ENCODE results near the gene C3orf18. TPM values are rescaled to one million over a fixed set of nuclear protein-coding genes. Genes with fewer than 3 reads are reported as not detected.

The C3orf18 gene
- total and polyA plus RNA-seq, 9 of the 15 experiments (the other 6 are each of a cell fraction or from before 2014, with no cell fraction given), result 0.01 to 2.3 (median 0.94) TPM

- no peak for TF ChIP-seq HOMEZ (CRISPR knock-in tag; IDR thresholded peaks at IDR 0.05)
- TF ChIP-seq, protein P1, sequence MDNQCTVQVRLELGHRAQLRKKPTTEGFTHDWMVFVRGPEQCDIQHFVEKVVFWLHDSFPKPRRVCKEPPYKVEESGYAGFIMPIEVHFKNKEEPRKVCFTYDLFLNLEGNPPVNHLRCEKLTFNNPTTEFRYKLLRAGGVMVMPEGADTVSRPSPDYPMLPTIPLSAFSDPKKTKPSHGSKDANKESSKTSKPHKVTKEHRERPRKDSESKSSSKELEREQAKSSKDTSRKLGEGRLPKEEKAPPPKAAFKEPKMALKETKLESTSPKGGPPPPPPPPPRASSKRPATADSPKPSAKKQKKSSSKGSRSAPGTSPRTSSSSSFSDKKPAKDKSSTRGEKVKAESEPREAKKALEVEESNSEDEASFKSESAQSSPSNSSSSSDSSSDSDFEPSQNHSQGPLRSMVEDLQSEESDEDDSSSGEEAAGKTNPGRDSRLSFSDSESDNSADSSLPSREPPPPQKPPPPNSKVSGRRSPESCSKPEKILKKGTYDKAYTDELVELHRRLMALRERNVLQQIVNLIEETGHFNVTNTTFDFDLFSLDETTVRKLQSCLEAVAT (IDR thresholded peaks at IDR 0.05), result peak; percentile 43 to 67; a peak in 2 of 4 replicates
- no peak for TF ChIP-seq ZBTB7A (IDR thresholded peaks at IDR 0.05; ENCODE audit: borderline replicate concordance, control insufficient read depth, low read depth, low read length)
- no peak for TF ChIP-seq SRSF1 (IDR thresholded peaks at IDR 0.05; ENCODE audit: low read depth, low read length)
- TF ChIP-seq NFE2 (IDR thresholded peaks at IDR 0.05; ENCODE audit: low read depth), result no peak
- no peak for TF ChIP-seq CREM (IDR thresholded peaks at IDR 0.05; ENCODE audit: low read depth)
- TF ChIP-seq NBN (IDR thresholded peaks at IDR 0.05; ENCODE audit: low read depth), result no peak
- no peak for TF ChIP-seq HDAC6 (IDR thresholded peaks at IDR 0.05; ENCODE audit: low read depth, low read length)
- no peak for TF ChIP-seq ZNF23 (CRISPR knock-in tag; IDR thresholded peaks at IDR 0.05)
- no peak for TF ChIP-seq SLC30A9 (CRISPR knock-in tag; IDR thresholded peaks at IDR 0.05)
- TF ChIP-seq NR2C1 (IDR thresholded peaks at IDR 0.05), result no peak
- no peak for TF ChIP-seq NR2C1 (tag; IDR thresholded peaks at IDR 0.05)
- TF ChIP-seq SRSF9 (IDR thresholded peaks at IDR 0.05; ENCODE audit: borderline replicate concordance, low read depth, low read length), result no peak
- TF ChIP-seq NR2C2 (CRISPR knock-in tag; IDR thresholded peaks at IDR 0.05), result no peak
- no peak for TF ChIP-seq NR2C2 (tag; IDR thresholded peaks at IDR 0.05)
- no peak for TF ChIP-seq MBD2 (IDR thresholded peaks at IDR 0.05; ENCODE audit: borderline replicate concordance, low read depth)
- TF ChIP-seq FIP1L1 (IDR thresholded peaks at IDR 0.05; ENCODE audit: low read depth, low read length, poor library complexity, severe bottlenecking), result no peak
- no peak for TF ChIP-seq NONO (IDR thresholded peaks at IDR 0.05; ENCODE audit: low read depth in 2 of 2, low read length in 1 of 2)
- TF ChIP-seq SMAD2 (IDR thresholded peaks at IDR 0.05; ENCODE audit: low read depth, low read length), result no peak
- 0 out of 2 replicates have a peak, but pooled peaks have one; percentile 10 for TF ChIP-seq PKNOX1 (IDR thresholded peaks at IDR 0.05)
Observed at GRCh38 chr3:50610181-50610971, 42.8 kb upstream of the C3orf18 start (continued).
